Naive B cell (primary cell): ENCODE data around the gene SYF2. TPM values are rescaled to one million over a fixed set of nuclear protein-coding genes. Genes with fewer than 3 reads are reported as not detected.

Experiments used
- ATAC-seq, 2 donors: fragments of 150-1000 bp; cut with Tn5 transposase; 2 replicates each; pipeline ENCODE4 v1.10.0; 2021; ENCODE audit warnings: low read depth in 2 of 2, mild to moderate bottlenecking in 2 of 2, moderate library complexity in 2 of 2
- DNase-seq: peaks from one replicate; pipeline ENCODE4 v3.0.0; 2022
- H3K27ac Mint-ChIP-seq, 6 donors: one replicate each; pipeline ENCODE4 v1.8.0; 2020 to 2022; ENCODE audit warnings: mild to moderate bottlenecking in 6 of 6, mixed read lengths in 6 of 6, moderate library complexity in 5 of 6, inconsistent platforms in 2 of 6
- H3K27me3 Mint-ChIP-seq, 3 donors: one replicate each; pipeline ENCODE4 v1.8.0; 2021 to 2022; ENCODE audit warnings: mixed read lengths in 3 of 3, mild to moderate bottlenecking in 1 of 3
- H3K36me3 Mint-ChIP-seq, 2 donors: one replicate each; pipeline ENCODE4 v1.8.0; 2020 to 2022; ENCODE audit warnings: mixed read lengths in 2 of 2, inconsistent platforms in 1 of 2, mild to moderate bottlenecking in 1 of 2
- H3K4me1 Mint-ChIP-seq, 3 donors: one replicate each; pipeline ENCODE4 v1.8.0; 2020 to 2022; ENCODE audit warnings: mixed read lengths in 3 of 3, inconsistent platforms in 1 of 3, mild to moderate bottlenecking in 1 of 3, moderate library complexity in 1 of 3
- H3K4me3 Mint-ChIP-seq, 8 donors: one replicate each; pipeline ENCODE4 v1.8.0; 2020 to 2022; ENCODE audit warnings: mild to moderate bottlenecking in 8 of 8, mixed read lengths in 8 of 8, moderate library complexity in 8 of 8, inconsistent platforms in 2 of 8
- H3K9me3 Mint-ChIP-seq, 7 donors: one replicate each; pipeline ENCODE4 v1.8.0; 2020 to 2022; ENCODE audit warnings: mixed read lengths in 7 of 7, mild to moderate bottlenecking in 5 of 7, inconsistent platforms in 2 of 7, moderate library complexity in 1 of 7
- polyA plus RNA-seq, 6 donors: library from polyadenylated mRNA; unstranded; fragments of 300-500 nt; fragmentation: Illumina TruSeq; gene quantifications; one replicate each; pipeline ENCODE4 v1.2.3, GENCODE V29; 2021; ENCODE audit warnings: low read depth in 6 of 6

Gene SYF2
- polyA plus RNA-seq, 6 donors from 2014 or later, result 69.2 to 93.1 (median 78.0) TPM

- Mint-ChIP-seq H3K9me3 (no peaks in the 10 kb centered on the region), H3K4me3 (no peak overlapping the region), H3K4me1 (no peaks in the 10 kb centered on the region), H3K27ac (no peak overlapping the region), H3K36me3 (no peaks in the 10 kb centered on the region), H3K27me3 (peaks cover 0 to 25% (median 11%) of the 10 kb centered on the region in 3 donors)
- DNase-seq (no peak), ATAC-seq (no peak)
These were observed 23.6 kb downstream of the SYF2 start for GRCh38 chr1:25208561-25209222.

GRCh38 chr1:25208092-25208491, 24.2 kb downstream of the SYF2 start:
- peaks cover 0 to 25% (median 11%) of the 10 kb centered on the region in 3 donors for H3K27me3 Mint-ChIP-seq

GRCh38 chr1:25206201-25206600, 26.1 kb downstream of the SYF2 start:
- H3K4me3 Mint-ChIP-seq, result no peak overlapping the region
- H3K27ac Mint-ChIP-seq, result no peak overlapping the region
- H3K36me3 Mint-ChIP-seq, result no peaks in the 10 kb centered on the region

More at GRCh38 chr1:25208092-25208491, 24.2 kb downstream of the SYF2 start:
- Mint-ChIP-seq H3K4me1 (no peaks in the 10 kb centered on the region), H3K27ac (no peak overlapping the region), H3K36me3 (no peaks in the 10 kb centered on the region), H3K4me3 (no peak overlapping the region), H3K9me3 (no peaks in the 10 kb centered on the region)
- ATAC-seq, result no peak
- DNase-seq, result no peak

GRCh38 chr1:25205786-25206185, 26.5 kb downstream of the SYF2 start:
- Mint-ChIP-seq H3K36me3 (no peaks in the 10 kb centered on the region), H3K27ac (no peak overlapping the region), H3K4me3 (no peak overlapping the region), H3K27me3 (peaks cover 7 to 24% (median 11%) of the 10 kb centered on the region in 3 donors), H3K4me1 (no peaks in the 10 kb centered on the region), H3K9me3 (no peaks in the 10 kb centered on the region)
- no peak for DNase-seq
- ATAC-seq, result no peak

More at GRCh38 chr1:25206201-25206600, 26.1 kb downstream of the SYF2 start:
- no peaks in the 10 kb centered on the region for H3K4me1 Mint-ChIP-seq
- no peaks in the 10 kb centered on the region for H3K9me3 Mint-ChIP-seq
- DNase-seq, result no peak
- H3K27me3 Mint-ChIP-seq, result peaks cover 3 to 20% (median 11%) of the 10 kb centered on the region in 3 donors
- ATAC-seq, result no peak

- ATAC-seq, result peak; percentile 47 to 56
- Mint-ChIP-seq H3K27me3 (peaks cover 8 to 24% (median 10%) of the 10 kb centered on the region in 3 donors), H3K36me3 (no peaks in the 10 kb centered on the region)
These were observed 27.4 kb downstream of the SYF2 start for GRCh38 chr1:25204797-25205480.

GRCh38 chr1:25201006-25201405, 31.3 kb downstream of the SYF2 start:
- peaks cover 10 to 33% (median 11%) of the 10 kb centered on the region in 3 donors for H3K27me3 Mint-ChIP-seq
- no peaks in the 10 kb centered on the region for H3K9me3 Mint-ChIP-seq
- peaks cover 10 to 16% (median 13%) of the 10 kb centered on the region in 3 donors for H3K4me1 Mint-ChIP-seq
- no peak overlapping the region for H3K27ac Mint-ChIP-seq
- no peaks in the 10 kb centered on the region for H3K36me3 Mint-ChIP-seq
- ATAC-seq (no peak), DNase-seq (no peak)
- no peak overlapping the region for H3K4me3 Mint-ChIP-seq

More at GRCh38 chr1:25204797-25205480, 27.4 kb downstream of the SYF2 start:
- DNase-seq, result peak; percentile 49
- H3K4me1 Mint-ChIP-seq, result no peaks in the 10 kb centered on the region
- H3K4me3 Mint-ChIP-seq, result no peak overlapping the region
- H3K27ac Mint-ChIP-seq, result no peak overlapping the region
- H3K9me3 Mint-ChIP-seq, result no peaks in the 10 kb centered on the region

- Mint-ChIP-seq H3K9me3 (no peaks in the 10 kb centered on the region), H3K36me3 (no peaks in the 10 kb centered on the region), H3K27ac (peak overlapping the region in 1 of 6 donors; percentile 69), H3K27me3 (peaks cover 6 to 26% (median 10%) of the 10 kb centered on the region in 3 donors), H3K4me3 (no peak overlapping the region), H3K4me1 (peaks cover 10 to 16% (median 13%) of the 10 kb centered on the region in 3 donors)
- DNase-seq (no peak), ATAC-seq (no peak)
These were observed 32.3 kb downstream of the SYF2 start for GRCh38 chr1:25199819-25200620.

GRCh38 chr1:25198663-25199252, 33.5 kb downstream of the SYF2 start:
- no peak for DNase-seq
- H3K4me3 Mint-ChIP-seq, result peak overlapping the region in 3 of 8 donors; percentile 21 to 80 (median 24)
- peaks cover 10 to 16% (median 13%) of the 10 kb centered on the region in 3 donors for H3K4me1 Mint-ChIP-seq
- peak overlapping the region in 1 of 6 donors; percentile 5 for H3K27ac Mint-ChIP-seq
- no peaks in the 10 kb centered on the region for H3K9me3 Mint-ChIP-seq
- ATAC-seq, result peak; percentile 56
- no peaks in the 10 kb centered on the region for H3K36me3 Mint-ChIP-seq
- H3K27me3 Mint-ChIP-seq, result peaks cover 10 to 34% (median 19%) of the 10 kb centered on the region in 3 donors

- Mint-ChIP-seq H3K36me3 (no peaks in the 10 kb centered on the region), H3K4me3 (peak overlapping the region in 2 of 8 donors; percentile 24 to 80), H3K9me3 (no peaks in the 10 kb centered on the region), H3K27me3 (peaks cover 14 to 39% (median 25%) of the 10 kb centered on the region in 3 donors), H3K4me1 (peaks cover 10 to 16% (median 13%) of the 10 kb centered on the region in 3 donors), H3K27ac (peak overlapping the region in 2 of 6 donors; percentile 3 to 5)
- ATAC-seq (peak; percentile 27 to 42), DNase-seq (no peak)
These were observed 34.2 kb downstream of the SYF2 start for GRCh38 chr1:25197982-25198662.

- Mint-ChIP-seq H3K27me3 (peaks cover 14 to 40% (median 27%) of the 10 kb centered on the region in 3 donors), H3K36me3 (no peaks in the 10 kb centered on the region), H3K27ac (no peak overlapping the region), H3K9me3 (no peaks in the 10 kb centered on the region), H3K4me1 (peaks cover 10 to 16% (median 13%) of the 10 kb centered on the region in 3 donors), H3K4me3 (no peak overlapping the region)
- DNase-seq (no peak), ATAC-seq (no peak)
These were observed 34.9 kb downstream of the SYF2 start for GRCh38 chr1:25197235-25197975.

- Mint-ChIP-seq H3K36me3 (no peaks in the 10 kb centered on the region), H3K4me1 (peaks cover 10 to 16% (median 13%) of the 10 kb centered on the region in 3 donors), H3K9me3 (no peaks in the 10 kb centered on the region), H3K27me3 (peaks cover 14 to 40% (median 27%) of the 10 kb centered on the region in 3 donors), H3K4me3 (no peak overlapping the region), H3K27ac (no peak overlapping the region)
- ATAC-seq (no peak), DNase-seq (no peak)
These were observed 35.5 kb downstream of the SYF2 start for GRCh38 chr1:25196830-25197229.

- no peaks in the 10 kb centered on the region for H3K9me3 Mint-ChIP-seq
These were observed 36.5 kb downstream of the SYF2 start for GRCh38 chr1:25195835-25196234.

More at GRCh38 chr1:25195835-25196234, 36.5 kb downstream of the SYF2 start:
- peaks cover 14 to 31% (median 20%) of the 10 kb centered on the region in 3 donors for H3K27me3 Mint-ChIP-seq
- H3K4me3 Mint-ChIP-seq, result no peak overlapping the region
- H3K4me1 Mint-ChIP-seq, result peaks cover 10 to 16% (median 13%) of the 10 kb centered on the region in 3 donors
- ATAC-seq, result no peak
- DNase-seq, result no peak
- H3K27ac Mint-ChIP-seq, result no peak overlapping the region
- H3K36me3 Mint-ChIP-seq, result no peaks in the 10 kb centered on the region
